ENCODE measurements around the gene SNX32.

SNX32 gene

DNA sequence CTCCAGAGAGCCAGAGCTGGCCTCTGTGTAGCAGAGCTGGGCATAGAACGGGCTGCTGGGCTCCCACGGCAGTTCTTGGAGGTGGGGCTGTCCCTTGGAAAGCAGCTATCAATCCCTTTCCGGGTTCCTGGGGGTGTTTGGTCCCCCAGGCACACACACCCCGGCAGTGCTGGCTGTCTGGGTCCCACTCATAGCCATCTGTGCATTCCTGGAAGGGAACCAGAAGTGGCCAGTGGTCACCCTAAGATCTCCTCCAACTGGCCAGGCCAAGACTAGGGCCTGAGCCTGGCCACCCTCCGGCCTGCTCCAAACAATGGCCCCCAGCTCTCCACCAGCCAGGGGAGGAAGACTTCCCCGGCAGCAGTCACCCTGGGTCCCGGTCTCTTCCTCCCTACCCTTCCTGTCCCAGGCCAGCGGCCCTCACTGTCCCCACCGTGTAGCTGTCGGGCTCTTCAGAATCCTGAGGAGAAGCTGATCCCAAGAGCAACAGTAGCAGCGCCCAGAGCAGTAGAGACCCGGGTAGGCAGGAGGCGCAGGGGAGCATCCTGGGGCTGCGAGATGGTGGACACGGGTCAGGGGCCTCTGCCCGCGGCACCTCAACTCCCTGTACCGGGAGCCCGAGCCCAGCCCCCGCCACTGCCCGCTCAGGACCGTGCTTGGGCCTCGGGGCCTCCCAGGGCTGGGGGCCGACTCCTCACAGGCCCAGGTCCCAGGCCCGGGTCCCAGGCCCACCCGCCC is 38.2 kb downstream of the SNX32 start:
- H3K4me3 ChIP-seq (ENCODE audit: low read length in 2 of 2), result peak overlapping the region; percentile 73 to 88
- no peaks in the 10 kb centered on the region for H3K9me3 ChIP-seq (ENCODE audit: control insufficient read depth in 2 of 2, low read length in 2 of 2)
- H3K9ac ChIP-seq (ENCODE audit: low read length in 2 of 2), result peak overlapping the region; percentile 88 to 89
- H3K27me3 ChIP-seq (ENCODE audit: control insufficient read depth in 1 of 2, insufficient read depth in 2 of 2, low read length in 2 of 2), result no peaks in the 10 kb centered on the region
- peak overlapping the region; percentile 89 for H3K27ac ChIP-seq (ENCODE audit: low read length)
- H3K4me1 ChIP-seq (ENCODE audit: control insufficient read depth, insufficient read depth, low read length), result peaks cover 44% of the 10 kb centered on the region
- peaks cover 23 to 25% of the 10 kb centered on the region in 2 donors for H3K36me3 ChIP-seq (ENCODE audit: control insufficient read depth in 2 of 2, insufficient read depth in 2 of 2, low read length in 2 of 2)

DNA sequence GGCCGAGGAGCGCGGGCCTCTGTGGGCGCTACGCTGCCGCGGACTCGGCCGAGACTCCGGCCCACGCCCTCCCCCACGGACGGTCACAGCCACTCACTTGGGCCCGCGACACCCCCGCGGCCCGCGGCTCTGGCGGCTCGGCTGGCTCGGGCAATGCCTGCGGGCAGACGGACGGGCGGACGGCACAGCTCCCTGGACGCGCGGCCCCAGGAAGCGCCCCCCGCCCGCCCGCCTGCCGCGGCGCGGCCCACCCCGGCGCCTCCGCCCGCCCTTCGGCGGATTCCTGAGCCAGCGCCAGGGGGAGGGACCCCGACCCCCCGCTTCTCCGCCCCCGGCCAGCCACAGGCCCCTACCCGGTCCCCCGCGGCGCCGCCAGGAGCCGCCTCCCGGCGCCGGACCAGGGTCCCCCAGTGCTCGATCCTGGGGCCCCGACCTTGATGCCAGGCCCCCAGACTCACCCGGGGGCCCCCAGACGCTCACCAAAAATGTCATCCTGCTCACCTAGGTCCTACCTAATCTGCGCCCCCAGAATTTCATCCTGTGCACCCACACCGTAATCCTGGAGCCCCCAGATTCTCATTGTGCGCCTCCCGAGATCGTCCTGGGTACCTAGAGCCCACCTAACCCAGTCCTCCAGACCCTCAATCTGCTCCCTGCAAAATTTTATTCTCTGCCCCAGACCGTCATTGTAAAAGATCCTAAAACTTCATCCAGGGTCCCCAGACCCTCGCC is 39.0 kb downstream of the SNX32 start, which contains the start of gene EFEMP2:
Gene EFEMP2 (minus strand): TSS at position 215 of the 732 bp plus-strand sequence. CDS start 446 bp downstream, outside the sequence.
- Histone ChIP-seq H3K27me3 (ENCODE audit: control insufficient read depth in 1 of 2, insufficient read depth in 2 of 2, low read length in 2 of 2) (no peaks in the 10 kb centered on the region), H3K9ac (ENCODE audit: low read length in 2 of 2) (peak within 1 kb of the TSS; percentile 88 to 89), H3K9me3 (ENCODE audit: control insufficient read depth in 2 of 2, low read length in 2 of 2) (no peaks in the 10 kb centered on the region), H3K27ac (ENCODE audit: low read length) (peak within 1 kb of the TSS; percentile 89), H3K36me3 (ENCODE audit: control insufficient read depth in 2 of 2, insufficient read depth in 2 of 2, low read length in 2 of 2) (peaks cover 20% of the 10 kb centered on the region in 2 donors), H3K4me1 (ENCODE audit: control insufficient read depth, insufficient read depth, low read length) (peaks cover 44% of the 10 kb centered on the region), H3K4me3 (ENCODE audit: low read length in 2 of 2) (peak within 1 kb of the TSS; percentile 77 to 88)

- no peaks in the 10 kb centered on the region for H3K27me3 ChIP-seq (ENCODE audit: control insufficient read depth in 1 of 2, insufficient read depth in 2 of 2, low read length in 2 of 2)
- no peaks in the 10 kb centered on the region for H3K9me3 ChIP-seq (ENCODE audit: control insufficient read depth in 2 of 2, low read length in 2 of 2)
- peaks cover 39% of the 10 kb centered on the region for H3K4me1 ChIP-seq (ENCODE audit: control insufficient read depth, insufficient read depth, low read length)
- peaks cover 14 to 16% of the 10 kb centered on the region in 2 donors for H3K36me3 ChIP-seq (ENCODE audit: control insufficient read depth in 2 of 2, insufficient read depth in 2 of 2, low read length in 2 of 2)
- H3K27ac ChIP-seq (ENCODE audit: low read length), result peak overlapping the region; percentile 89
- peak overlapping the region; percentile 74 to 89 for H3K9ac ChIP-seq (ENCODE audit: low read length in 2 of 2)
- peak overlapping the region; percentile 77 to 88 for H3K4me3 ChIP-seq (ENCODE audit: low read length in 2 of 2)
Observed at GRCh38 chr11:65873318-65874156, 39.8 kb downstream of the SNX32 start.

GRCh38 chr11:65879617-65880016 is 45.9 kb downstream of the SNX32 start, which contains the start of gene CTSW:
Gene CTSW, plus strand, starts transcription at chr11:65879837. Its CDS starts 18 bp downstream, at chr11:65879855.
- no peak within 1 kb of the TSS for H3K27ac ChIP-seq (ENCODE audit: low read length)
- no peak within 1 kb of the TSS for H3K9ac ChIP-seq (ENCODE audit: low read length in 2 of 2)
- H3K9me3 ChIP-seq (ENCODE audit: control insufficient read depth in 2 of 2, low read length in 2 of 2), result no peaks in the 10 kb centered on the region
- no peaks in the 10 kb centered on the region for H3K27me3 ChIP-seq (ENCODE audit: control insufficient read depth in 1 of 2, insufficient read depth in 2 of 2, low read length in 2 of 2)
- H3K4me3 ChIP-seq (ENCODE audit: low read length in 2 of 2), result no peak within 1 kb of the TSS
- peaks cover 14 to 16% of the 10 kb centered on the region in 2 donors for H3K36me3 ChIP-seq (ENCODE audit: control insufficient read depth in 2 of 2, insufficient read depth in 2 of 2, low read length in 2 of 2)
- H3K4me1 ChIP-seq (ENCODE audit: control insufficient read depth, insufficient read depth, low read length), result peaks cover 6% of the 10 kb centered on the region

- no peak overlapping the region for H3K4me3 ChIP-seq (ENCODE audit: low read length in 2 of 2)
- no peak overlapping the region for H3K9ac ChIP-seq (ENCODE audit: low read length in 2 of 2)
- H3K4me1 ChIP-seq (ENCODE audit: control insufficient read depth, insufficient read depth, low read length), result peaks cover 10% of the 10 kb centered on the region
- no peaks in the 10 kb centered on the region for H3K27me3 ChIP-seq (ENCODE audit: control insufficient read depth in 1 of 2, insufficient read depth in 2 of 2, low read length in 2 of 2)
- no peak overlapping the region for H3K27ac ChIP-seq (ENCODE audit: low read length)
- peaks cover 14 to 16% of the 10 kb centered on the region in 2 donors for H3K36me3 ChIP-seq (ENCODE audit: control insufficient read depth in 2 of 2, insufficient read depth in 2 of 2, low read length in 2 of 2)
- no peaks in the 10 kb centered on the region for H3K9me3 ChIP-seq (ENCODE audit: control insufficient read depth in 2 of 2, low read length in 2 of 2)
Observed at GRCh38 chr11:65880027-65880426, 46.3 kb downstream of the SNX32 start.

GRCh38 chr11:65880844-65881421 is 47.2 kb downstream of the SNX32 start:
- H3K4me3 ChIP-seq (ENCODE audit: low read length in 2 of 2), result no peak overlapping the region
- H3K36me3 ChIP-seq (ENCODE audit: control insufficient read depth in 2 of 2, insufficient read depth in 2 of 2, low read length in 2 of 2), result peaks cover 14 to 19% of the 10 kb centered on the region in 2 donors
- H3K27me3 ChIP-seq (ENCODE audit: control insufficient read depth in 1 of 2, insufficient read depth in 2 of 2, low read length in 2 of 2), result no peaks in the 10 kb centered on the region
- no peaks in the 10 kb centered on the region for H3K9me3 ChIP-seq (ENCODE audit: control insufficient read depth in 2 of 2, low read length in 2 of 2)
- H3K4me1 ChIP-seq (ENCODE audit: control insufficient read depth, insufficient read depth, low read length), result peaks cover 14% of the 10 kb centered on the region
- no peak overlapping the region for H3K9ac ChIP-seq (ENCODE audit: low read length in 2 of 2)
- H3K27ac ChIP-seq (ENCODE audit: low read length), result no peak overlapping the region

- H3K4me3 ChIP-seq (ENCODE audit: low read length in 2 of 2), result no peak overlapping the region
- no peaks in the 10 kb centered on the region for H3K27me3 ChIP-seq (ENCODE audit: control insufficient read depth in 1 of 2, insufficient read depth in 2 of 2, low read length in 2 of 2)
- no peaks in the 10 kb centered on the region for H3K9me3 ChIP-seq (ENCODE audit: control insufficient read depth in 2 of 2, low read length in 2 of 2)
- H3K27ac ChIP-seq (ENCODE audit: low read length), result no peak overlapping the region
- H3K4me1 ChIP-seq (ENCODE audit: control insufficient read depth, insufficient read depth, low read length), result peaks cover 19% of the 10 kb centered on the region
- no peak overlapping the region for H3K9ac ChIP-seq (ENCODE audit: low read length in 2 of 2)
- H3K36me3 ChIP-seq (ENCODE audit: control insufficient read depth in 2 of 2, insufficient read depth in 2 of 2, low read length in 2 of 2), result peaks cover 21 to 22% of the 10 kb centered on the region in 2 donors
Observed at GRCh38 chr11:65882120-65883057, 48.6 kb downstream of the SNX32 start.

DNA sequence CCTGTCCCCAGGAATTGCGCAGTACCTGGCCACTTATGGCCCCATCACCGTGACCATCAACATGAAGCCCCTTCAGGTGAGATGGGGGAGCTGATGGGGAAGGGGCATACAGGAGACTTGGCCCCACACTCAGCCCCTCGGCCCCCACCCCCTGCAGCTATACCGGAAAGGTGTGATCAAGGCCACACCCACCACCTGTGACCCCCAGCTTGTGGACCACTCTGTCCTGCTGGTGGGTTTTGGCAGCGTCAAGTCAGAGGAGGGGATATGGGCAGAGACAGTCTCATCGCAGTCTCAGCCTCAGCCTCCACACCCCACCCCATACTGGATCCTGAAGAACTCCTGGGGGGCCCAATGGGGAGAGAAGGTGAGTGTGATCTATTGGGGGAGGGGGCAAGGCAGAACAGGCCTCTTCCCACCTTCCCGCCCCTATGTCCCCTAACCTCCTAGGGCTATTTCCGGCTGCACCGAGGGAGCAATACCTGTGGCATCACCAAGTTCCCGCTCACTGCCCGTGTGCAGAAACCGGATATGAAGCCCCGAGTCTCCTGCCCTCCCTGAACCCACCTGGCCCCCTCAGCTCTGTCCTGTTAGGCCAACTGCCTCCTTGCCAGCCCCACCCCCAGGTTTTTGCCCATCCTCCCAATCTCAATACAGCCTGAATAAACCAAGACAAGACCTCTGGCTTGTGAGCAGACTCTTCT is 49.4 kb downstream of the SNX32 start:
- Histone ChIP-seq H3K36me3 (ENCODE audit: control insufficient read depth in 2 of 2, insufficient read depth in 2 of 2, low read length in 2 of 2) (peaks cover 21 to 22% of the 10 kb centered on the region in 2 donors), H3K4me1 (ENCODE audit: control insufficient read depth, insufficient read depth, low read length) (peaks cover 27% of the 10 kb centered on the region), H3K27ac (ENCODE audit: low read length) (no peak overlapping the region), H3K9me3 (ENCODE audit: control insufficient read depth in 2 of 2, low read length in 2 of 2) (no peaks in the 10 kb centered on the region), H3K4me3 (ENCODE audit: low read length in 2 of 2) (no peak overlapping the region), H3K9ac (ENCODE audit: low read length in 2 of 2) (no peak overlapping the region), H3K27me3 (ENCODE audit: control insufficient read depth in 1 of 2, insufficient read depth in 2 of 2, low read length in 2 of 2) (no peaks in the 10 kb centered on the region)
